SK-N-SH treated with all-trans-retinoic acid at 6 μM for 48 hours (cell line): ENCODE measurements around the gene ADGRG1.

Source experiments
- ATAC-seq: fragments of 200-7000 bp; cut with Tn5 transposase; 3 replicates; pipeline ENCODE4 v1.9.1; 2020; ENCODE audit warnings: mild to moderate bottlenecking, moderate library complexity
- ARNTL ChIP-seq: fragments of 450-650 bp; formaldehyde crosslinking; IDR thresholded peaks from 2 replicates; pipeline ENCODE4 v1.5.0; 2020; ENCODE audit warnings: low read depth, mild to moderate bottlenecking, moderate library complexity, borderline replicate concordance
- BACH2 ChIP-seq: fragments of 250-450 bp; sonication (Bioruptor Pico); IDR thresholded peaks from 2 replicates; pipeline ENCODE4 v1.9.0; 2021; ENCODE audit warnings: mild to moderate bottlenecking, borderline replicate concordance
- CSDC2 ChIP-seq: fragments of 250-450 bp; sonication (Bioruptor Pico); IDR thresholded peaks from 2 replicates; pipeline ENCODE4 v1.5.0; 2020; ENCODE audit warnings: mild to moderate bottlenecking, moderate library complexity
- CSRNP3 ChIP-seq: fragments of 250-450 bp; sonication (Bioruptor Pico); IDR thresholded peaks from 2 replicates; pipeline ENCODE4 v1.5.1; 2021; ENCODE audit warnings: mild to moderate bottlenecking, moderate library complexity
- ESRRG ChIP-seq: fragments of 250-450 bp; sonication (Bioruptor Pico); IDR thresholded peaks from 2 replicates; pipeline ENCODE4 v1.6.1; 2021; ENCODE audit warnings: mild to moderate bottlenecking
- ISL1 ChIP-seq: fragments of 250-450 bp; sonication (Bioruptor Pico); IDR thresholded peaks from 2 replicates; pipeline ENCODE4 v2.1.2; 2022; ENCODE audit warnings: mild to moderate bottlenecking, moderate library complexity
- OSR1 ChIP-seq: fragments of 250-450 bp; sonication (Bioruptor Pico); IDR thresholded peaks from 2 replicates; pipeline ENCODE4 v1.8.0; 2022; ENCODE audit warnings: moderate library complexity, mild to moderate bottlenecking, inconsistent platforms
- PATZ1 ChIP-seq: fragments of 250-450 bp; sonication (Bioruptor Pico); IDR thresholded peaks from 2 replicates; pipeline ENCODE4 v1.8.0; 2020; ENCODE audit warnings: mild to moderate bottlenecking, moderate library complexity, borderline replicate concordance
- POU6F1 ChIP-seq: fragments of 250-450 bp; sonication (Bioruptor Pico); IDR thresholded peaks from 2 replicates; pipeline ENCODE4 v1.8.0; 2021; ENCODE audit warnings: low read depth, mild to moderate bottlenecking, moderate library complexity, borderline replicate concordance
- PPARA ChIP-seq: fragments of 250-450 bp; sonication (Bioruptor Pico); IDR thresholded peaks from 2 replicates; pipeline ENCODE4 v1.5.0; 2020; ENCODE audit warnings: mild to moderate bottlenecking, borderline replicate concordance
- TCF4 ChIP-seq: fragments of 250-450 bp; sonication (Bioruptor Pico); IDR thresholded peaks from 2 replicates; pipeline ENCODE4 v1.8.0; 2021; ENCODE audit warnings: mild to moderate bottlenecking, moderate library complexity, borderline replicate concordance
- TSHZ2 ChIP-seq: fragments of 250-450 bp; sonication (Bioruptor Pico); IDR thresholded peaks from 2 replicates; pipeline ENCODE4 v1.5.0; 2020; ENCODE audit warnings: mild to moderate bottlenecking, moderate library complexity
- ZC3H10 ChIP-seq: fragments of 250-450 bp; sonication (Bioruptor Pico); IDR thresholded peaks from 2 replicates; pipeline ENCODE4 v1.5.1; 2021; ENCODE audit warnings: mild to moderate bottlenecking, moderate library complexity
- ZFP3 ChIP-seq: fragments of 250-450 bp; sonication (Bioruptor Pico); IDR thresholded peaks from 2 replicates; pipeline ENCODE4 v1.5.0; 2020; ENCODE audit warnings: mild to moderate bottlenecking, moderate library complexity
- ZFP30 ChIP-seq: fragments of 450-650 bp; formaldehyde crosslinking; IDR thresholded peaks from 2 replicates; pipeline ENCODE4 v1.5.0; 2022; ENCODE audit warnings: mild to moderate bottlenecking, moderate library complexity
- ZNF70 ChIP-seq: fragments of 450-650 bp; formaldehyde crosslinking; IDR thresholded peaks from 2 replicates; pipeline ENCODE4 v1.5.0; 2020; ENCODE audit warnings: mild to moderate bottlenecking, moderate library complexity
- ZNF8 ChIP-seq: fragments of 450-650 bp; formaldehyde crosslinking; IDR thresholded peaks from 2 replicates; pipeline ENCODE4 v1.5.0; 2020; ENCODE audit warnings: mild to moderate bottlenecking, moderate library complexity

Gene ADGRG1

GRCh38 chr16:57619133-57619605 is 9.3 kb upstream of the ADGRG1 start:
- no peak for ATAC-seq
- no peak for TF ChIP-seq CSRNP3
- TF ChIP-seq TSHZ2 (CRISPR knock-in tag), result no peak
- TF ChIP-seq PATZ1 (CRISPR knock-in tag), result no peak
- no peak for TF ChIP-seq CSDC2 (CRISPR knock-in tag)
- no peak for TF ChIP-seq ISL1 (CRISPR knock-in tag)
- no peak for TF ChIP-seq ZFP30 (CRISPR knock-in tag)
- no peak for TF ChIP-seq ARNTL (CRISPR knock-in tag)
- TF ChIP-seq TCF4 (CRISPR knock-in tag), result no peak
- no peak for TF ChIP-seq ZNF70 (CRISPR knock-in tag)
- no peak for TF ChIP-seq ZFP3 (CRISPR knock-in tag)
- no peak for TF ChIP-seq OSR1 (CRISPR knock-in tag)

GRCh38 chr16:57619606-57620334 is 8.7 kb upstream of the ADGRG1 start:
- TF ChIP-seq ZC3H10 (CRISPR knock-in tag), result no peak
- no peak for TF ChIP-seq ESRRG
- TF ChIP-seq ISL1 (CRISPR knock-in tag), result no peak
- no peak for TF ChIP-seq ZNF8 (CRISPR knock-in tag)
- TF ChIP-seq ARNTL (CRISPR knock-in tag), result no peak
- TF ChIP-seq ZNF70 (CRISPR knock-in tag), result no peak
- TF ChIP-seq TSHZ2 (CRISPR knock-in tag), result no peak
- no peak for TF ChIP-seq PPARA (CRISPR knock-in tag)
- no peak for TF ChIP-seq CSDC2 (CRISPR knock-in tag)
- TF ChIP-seq POU6F1 (CRISPR knock-in tag), result no peak
- TF ChIP-seq PATZ1 (CRISPR knock-in tag), result no peak
- TF ChIP-seq BACH2, result no peak
- TF ChIP-seq, all 23 proteins: peak for 0
- ATAC-seq, result no peak
